OCI-LY1 (cell line): ENCODE results near the gene RELA.

ENCODE experiments used
- H2AFZ ChIP-seq: fragments of 200-600 bp; sonication (generic), shearing (Covaris generic); 2 replicates; pipeline ENCODE4 v1.6.0; 2014; ENCODE audit warnings: antibody characterized with exemption, mild to moderate bottlenecking, low read length
- H3F3A ChIP-seq: fragments of 200-600 bp; sonication (generic), shearing (Covaris generic); 2 replicates; pipeline ENCODE4 v1.6.0; 2014; ENCODE audit warnings: mild to moderate bottlenecking, antibody characterized with exemption, low read length, moderate library complexity; ENCODE audit not compliant: insufficient read depth
- H3K27ac ChIP-seq: fragments of 200-600 bp; sonication (generic); 2 replicates; pipeline ENCODE4 v1.5.1; 2014; ENCODE audit warnings: low read length, mixed run types, mild to moderate bottlenecking, low read depth; ENCODE audit not compliant: poor library complexity, severe bottlenecking
- H3K27me3 ChIP-seq: fragments of 200-600 bp; sonication (generic); 2 replicates; pipeline ENCODE4 v1.6.0; 2014; ENCODE audit warnings: antibody characterized with exemption, mild to moderate bottlenecking, low read length, moderate library complexity; ENCODE audit not compliant: insufficient read depth
- H3K36me3 ChIP-seq: fragments of 200-600 bp; sonication (generic); 2 replicates; pipeline ENCODE4 v1.6.1; 2014; ENCODE audit warnings: mild to moderate bottlenecking, antibody characterized with exemption, low read length, moderate library complexity, mixed read lengths; ENCODE audit not compliant: insufficient read depth
- H3K4me1 ChIP-seq: fragments of 200-600 bp; sonication (generic); 2 replicates; pipeline ENCODE4 v1.5.1; 2014; ENCODE audit warnings: mild to moderate bottlenecking, low read length, moderate library complexity; ENCODE audit not compliant: insufficient read depth, severe bottlenecking
- H3K4me2 ChIP-seq: fragments of 200-600 bp; sonication (generic), shearing (Covaris generic); 2 replicates; pipeline ENCODE4 v1.6.1; 2014; ENCODE audit warnings: low read length
- H3K4me3 ChIP-seq: fragments of 200-600 bp; sonication (generic); 2 replicates; pipeline ENCODE4 v1.5.1; 2014; ENCODE audit warnings: low read length, low read depth, mild to moderate bottlenecking, mixed read lengths; ENCODE audit not compliant: poor library complexity, severe bottlenecking
- H3K79me2 ChIP-seq: fragments of 200-600 bp; shearing (Covaris generic); 2 replicates; pipeline ENCODE4 v1.6.1; 2016; ENCODE audit warnings: mixed run types, low read length, mixed read lengths; ENCODE audit not compliant: insufficient read depth
- H3K9ac ChIP-seq: fragments of 200-600 bp; sonication (generic), shearing (Covaris generic); 2 replicates; pipeline ENCODE4 v1.6.1; 2014; ENCODE audit warnings: mild to moderate bottlenecking, low read length, mixed read lengths
- H3K9me2 ChIP-seq: fragments of 200-600 bp; sonication (generic), shearing (Covaris generic); 2 replicates; pipeline ENCODE4 v1.6.1; 2014; ENCODE audit warnings: low read depth, mild to moderate bottlenecking, low read length, mixed read lengths
- H3K9me3 ChIP-seq: fragments of 200-600 bp; shearing (Covaris generic); 2 replicates; pipeline ENCODE4 v1.6.1; 2014; ENCODE audit warnings: low read length, mixed read lengths
- H4K20me1 ChIP-seq: fragments of 200-600 bp; sonication (generic), shearing (Covaris generic); 2 replicates; pipeline ENCODE4 v1.6.0; 2016; ENCODE audit warnings: mild to moderate bottlenecking, low read length; ENCODE audit not compliant: insufficient read depth
- CTCF ChIP-seq: fragments of 200-600 bp; sonication (generic), shearing (Covaris generic); IDR thresholded peaks from 2 replicates; pipeline ENCODE4 v1.5.1; 2017; ENCODE audit warnings: mild to moderate bottlenecking, antibody characterized with exemption, low read length, moderate library complexity, mixed read lengths
- EZH2 ChIP-seq: fragments of 200-600 bp; sonication (generic), shearing (Covaris generic); IDR thresholded peaks from 2 replicates; pipeline ENCODE4 v1.8.0; 2017; ENCODE audit warnings: borderline replicate concordance, mixed run types, mild to moderate bottlenecking, antibody characterized with exemption, low read length, moderate library complexity, mixed read lengths

The RELA gene

GRCh38 chr11:65627202-65627601 lies 35.5 kb downstream of the RELA start:
- Histone ChIP-seq H3K36me3 (peaks cover 93% of the 10 kb centered on the region), H3K4me2 (no peak overlapping the region), H3K9ac (no peak overlapping the region), H2AFZ (no peak overlapping the region), H3K27me3 (no peaks in the 10 kb centered on the region), H3K79me2 (no peaks in the 10 kb centered on the region), H3K9me2 (no peaks in the 10 kb centered on the region), H3K4me3 (no peak overlapping the region), H3F3A (no peaks in the 10 kb centered on the region), H3K27ac (no peak overlapping the region), H3K9me3 (no peaks in the 10 kb centered on the region), H4K20me1 (no peaks in the 10 kb centered on the region), H3K4me1 (no peaks in the 10 kb centered on the region)
- TF ChIP-seq EZH2 = no peak
- no peak for TF ChIP-seq CTCF

- Histone ChIP-seq H3K4me2 (no peak overlapping the region), H3K4me1 (peaks cover under 1% of the 10 kb centered on the region), H3K9me2 (no peaks in the 10 kb centered on the region), H3F3A (no peaks in the 10 kb centered on the region), H3K27me3 (no peaks in the 10 kb centered on the region), H4K20me1 (no peaks in the 10 kb centered on the region), H3K36me3 (peaks cover 96% of the 10 kb centered on the region), H3K9me3 (no peaks in the 10 kb centered on the region), H3K27ac (no peak overlapping the region), H3K79me2 (no peaks in the 10 kb centered on the region), H3K9ac (no peak overlapping the region), H3K4me3 (no peak overlapping the region), H2AFZ (no peak overlapping the region)
- TF ChIP-seq CTCF = peak; percentile 68
- no peak for TF ChIP-seq EZH2
These were observed 36.9 kb downstream of the RELA start for GRCh38 chr11:65625628-65626342.

- Histone ChIP-seq H3F3A (no peaks in the 10 kb centered on the region), H3K9ac (no peak overlapping the region), H3K9me2 (no peaks in the 10 kb centered on the region), H3K79me2 (no peaks in the 10 kb centered on the region), H3K4me3 (no peak overlapping the region), H4K20me1 (no peaks in the 10 kb centered on the region), H3K27me3 (no peaks in the 10 kb centered on the region), H2AFZ (no peak overlapping the region), H3K9me3 (no peaks in the 10 kb centered on the region), H3K4me1 (peaks cover 6% of the 10 kb centered on the region), H3K4me2 (no peak overlapping the region), H3K36me3 (peaks cover 96% of the 10 kb centered on the region), H3K27ac (no peak overlapping the region)
- no peak for TF ChIP-seq CTCF
- TF ChIP-seq EZH2 = no peak
These were observed 37.6 kb downstream of the RELA start for GRCh38 chr11:65624931-65625627.
